H1 (cell line): ENCODE measurements around the gene WDR5. TPM values are rescaled to one million over a fixed set of nuclear protein-coding genes. Genes with fewer than 3 reads are reported as not detected.

Experiments
- CTCF ChIA-PET: fragments of 300-600 bp; sonication (Branson Sonifier 250); formaldehyde crosslinking; loops from one replicate; lab custom pipeline; 2021; ENCODE audit not compliant: partially characterized antibody; lab: Charles Lee
- POLR2A ChIA-PET: fragments of 300-600 bp; sonication (Branson Sonifier 250); formaldehyde crosslinking; loops from one replicate; lab custom pipeline; 2021; ENCODE audit warnings: inconsistent platforms; ENCODE audit not compliant: partially characterized antibody; lab: Charles Lee
- DNase-seq, 2 experiments: peaks; one replicate each; pipeline versions ENCODE4 v3.0.0 to v3.0.0-alpha.2; 2010 to 2022; ENCODE audit warnings: low spot score in 2 of 2, low read depth in 1 of 2, mixed read lengths in 1 of 2
- FAIRE-seq: peaks from 2 replicates; lab custom pipeline; 2011; peaks lifted over from hg19 to GRCh38; lab: Jason Lieb, UNC
- H2AFZ ChIP-seq: 2 replicates; pipeline ENCODE4 v1.8.1; 2012; ENCODE audit warnings: low read length, inconsistent platforms
- H2AK5ac ChIP-seq: 2 replicates; pipeline ENCODE4 v1.6.1; 2013; ENCODE audit warnings: low read depth, low read length
- H2BK120ac ChIP-seq: replicated peaks from 2 replicates; pipeline ENCODE3; 2013; ENCODE audit warnings: low read depth, low read length, inconsistent platforms
- H2BK12ac ChIP-seq: 2 replicates; pipeline ENCODE4 v1.6.1; 2013; ENCODE audit warnings: low read depth, low read length
- H2BK15ac ChIP-seq: 2 replicates; pipeline ENCODE4 v1.6.1; 2013; ENCODE audit warnings: low read length
- H2BK20ac ChIP-seq: 2 replicates; pipeline ENCODE4 v1.6.1; 2013; ENCODE audit warnings: low read length
- H2BK5ac ChIP-seq: 2 replicates; pipeline ENCODE4 v1.6.1; 2013; ENCODE audit warnings: low read depth, low read length
- H3K14ac ChIP-seq: 2 replicates; pipeline ENCODE4 v1.6.1; 2013; ENCODE audit warnings: inconsistent platforms; ENCODE audit not compliant: insufficient read length
- H3K18ac ChIP-seq: 2 replicates; pipeline ENCODE4 v1.6.1; 2013; ENCODE audit warnings: low read length; ENCODE audit errors: extremely low read depth
- H3K23ac ChIP-seq: 2 replicates; pipeline ENCODE4 v1.6.1; 2013; ENCODE audit warnings: inconsistent platforms; ENCODE audit not compliant: insufficient read length
- H3K23me2 ChIP-seq: 2 replicates; pipeline ENCODE4 v1.6.1; 2013; ENCODE audit warnings: low read depth, low read length
- H3K27ac ChIP-seq: 2 replicates; pipeline ENCODE4 v1.6.1; 2011; ENCODE audit warnings: low read depth, low read length, inconsistent platforms
- H3K27me3 ChIP-seq, 4 experiments: replicated peaks in 1 of 4; 1 replicate in 1 of 4; 2 replicates in 3 of 4; pipeline versions ENCODE4 v1.6.1 to v1.8.1; 2011 to 2013; ENCODE audit warnings: low read length in 3 of 4, mild to moderate bottlenecking in 3 of 4, inconsistent platforms in 2 of 4, mixed read lengths in 2 of 4, moderate library complexity in 1 of 4; ENCODE audit not compliant: control insufficient read depth in 3 of 4, insufficient read depth in 3 of 4; ENCODE audit errors: extremely low read depth in 1 of 4
- H3K36me3 ChIP-seq, 4 experiments: 2 replicates each; pipeline versions ENCODE4 v1.6.1 to v1.8.1; 2011 to 2013; ENCODE audit warnings: mild to moderate bottlenecking in 4 of 4, low read length in 3 of 4, moderate library complexity in 2 of 4, control low read depth in 1 of 4, inconsistent platforms in 1 of 4; ENCODE audit not compliant: insufficient read depth in 4 of 4, control insufficient read depth in 2 of 4
- H3K4ac ChIP-seq: replicated peaks from 2 replicates; pipeline ENCODE3; 2013; ENCODE audit warnings: low read length, low read depth, mixed read lengths, inconsistent platforms; ENCODE audit not compliant: insufficient read length
- H3K4me1 ChIP-seq, 4 experiments: replicated peaks in 1 of 4; 1 replicate in 1 of 4; 2 replicates in 3 of 4; pipeline versions ENCODE4 v1.6.1 to v1.8.1; 2011 to 2013; ENCODE audit warnings: low read length in 3 of 4, inconsistent platforms in 2 of 4, mixed read lengths in 1 of 4; ENCODE audit not compliant: insufficient read depth in 4 of 4, control insufficient read depth in 3 of 4
- H3K4me2 ChIP-seq, 2 experiments: 2 replicates each; pipeline versions ENCODE4 v1.6.1 to v1.8.1; 2011 to 2013; ENCODE audit warnings: low read depth in 2 of 2, low read length in 2 of 2, control low read depth in 1 of 2, inconsistent platforms in 1 of 2, mild to moderate bottlenecking in 1 of 2; ENCODE audit not compliant: insufficient read depth in 1 of 2
- H3K4me3 ChIP-seq, 4 experiments: fragments of 200-600, 300-600 bp in 1 of 4; sonication (generic), shearing (Covaris generic), sonication (Bioruptor Twin) in 1 of 4; 2 replicates each; pipeline versions ENCODE4 v1.5.1 to v1.8.1; 2011 to 2016; ENCODE audit warnings: low read length in 4 of 4, low read depth in 3 of 4, control low read depth in 2 of 4, inconsistent platforms in 2 of 4, mild to moderate bottlenecking in 2 of 4, mixed read lengths in 1 of 4, moderate library complexity in 1 of 4; ENCODE audit not compliant: insufficient read depth in 2 of 4; ENCODE audit errors: extremely low read depth in 1 of 4
- H3K56ac ChIP-seq: replicated peaks from 2 replicates; pipeline ENCODE3; 2013; ENCODE audit warnings: low read depth, mild to moderate bottlenecking, mixed read lengths, low read length, inconsistent platforms; ENCODE audit not compliant: insufficient read length
- H3K79me1 ChIP-seq: 2 replicates; pipeline ENCODE4 v1.6.1; 2013; ENCODE audit warnings: low read depth, low read length, control low read depth
- H3K79me2 ChIP-seq, 2 experiments: 2 replicates each; pipeline versions ENCODE4 v1.6.1 to v1.8.1; 2012 to 2013; ENCODE audit warnings: low read length in 2 of 2, mild to moderate bottlenecking in 2 of 2, inconsistent platforms in 1 of 2; ENCODE audit not compliant: insufficient read depth in 2 of 2, control insufficient read depth in 1 of 2
- H3K9ac ChIP-seq, 4 experiments: replicated peaks in 1 of 4; 1 replicate in 1 of 4; 2 replicates in 3 of 4; pipeline versions ENCODE4 v1.6.1 to v1.8.1; 2011 to 2013; ENCODE audit warnings: low read depth in 3 of 4, low read length in 3 of 4, control low read depth in 2 of 4, mild to moderate bottlenecking in 2 of 4, moderate library complexity in 2 of 4, inconsistent platforms in 1 of 4; ENCODE audit errors: extremely low read depth in 1 of 4
- H3K9me3 ChIP-seq, 2 experiments: 2 replicates each; pipeline versions ENCODE4 v1.6.1 to v1.8.1; 2012 to 2013; ENCODE audit warnings: mild to moderate bottlenecking in 2 of 2, moderate library complexity in 2 of 2, control low read depth in 1 of 2, inconsistent platforms in 1 of 2, low read depth in 1 of 2, low read length in 1 of 2, mixed read lengths in 1 of 2; ENCODE audit not compliant: insufficient read depth in 2 of 2
- H4K20me1 ChIP-seq, 2 experiments: replicated peaks in 1 of 2; 2 replicates each; pipeline versions ENCODE3 to v1.8.1; 2011 to 2013; ENCODE audit warnings: inconsistent platforms in 2 of 2, low read length in 2 of 2, mild to moderate bottlenecking in 1 of 2; ENCODE audit not compliant: insufficient read depth in 2 of 2, control insufficient read depth in 1 of 2
- H4K5ac ChIP-seq: 2 replicates; pipeline ENCODE4 v1.6.1; 2013; ENCODE audit warnings: low read length, low read depth, mixed read lengths, inconsistent platforms; ENCODE audit not compliant: insufficient read length
- H4K8ac ChIP-seq: 2 replicates; pipeline ENCODE4 v1.8.0; 2013; ENCODE audit warnings: mild to moderate bottlenecking, moderate library complexity, low read length, inconsistent platforms; ENCODE audit not compliant: insufficient read depth; ENCODE audit errors: extremely low read depth
- H4K91ac ChIP-seq: replicated peaks from 2 replicates; pipeline ENCODE3; 2013; ENCODE audit warnings: low read length, mixed read lengths, inconsistent platforms; ENCODE audit not compliant: insufficient read length
- CBX5 ChIP-seq: fragments of 300-800, 300-1000 bp; sonication (generic); IDR thresholded peaks from 2 replicates; pipeline ENCODE4 v1.7.1; 2016; ENCODE audit warnings: antibody characterized with exemption, low read length, low read depth
- MAX ChIP-seq: IDR thresholded peaks from 2 replicates; pipeline ENCODE4 v1.6.1; 2012; ENCODE audit warnings: inconsistent platforms
- NANOG ChIP-seq: IDR thresholded peaks from 2 replicates; pipeline ENCODE4 v1.6.1; 2011; ENCODE audit warnings: low read length, low read depth, mild to moderate bottlenecking, inconsistent platforms; ENCODE audit not compliant: insufficient read depth, poor library complexity, severe bottlenecking
- WGBS, 2 experiments: shearing (Covaris generic) in 1 of 2; methylation state at CpG; one replicate each; pipeline versions ENCODE4 v1.1.6 to v1.1.7; 2013 to 2015; ENCODE audit warnings: low lambda C conversion rate in 2 of 2, mixed read lengths in 2 of 2, inconsistent platforms in 1 of 2, low coverage in 1 of 2, missing lambda C conversion rate in 1 of 2; ENCODE audit not compliant: insufficient replicate concordance in 2 of 2, insufficient coverage in 1 of 2, insufficient read length in 1 of 2; ENCODE audit errors: extremely low coverage in 1 of 2, missing lambda C conversion rate in 1 of 2; 5-methylcytosine and 5-hydroxymethylcytosine counted together
- polyA plus RNA-seq, 7 experiments: library from polyadenylated mRNA; depleted of rRNA in 3 of 7; stranded (reverse) in 5 of 7; unstranded in 2 of 7; fragments of >200 nt in 5 of 7; fragments of 200-250 nt in 2 of 7; gene quantifications; 1 replicate in 5 of 7; 2 replicates in 1 of 7; 4 replicates in 1 of 7; pipeline versions ENCODE4 v1.2.1 to v1.2.3, GENCODE V29; 2011 to 2013; ENCODE audit warnings: missing spikeins in 2 of 7, mixed read lengths in 2 of 7
- total RNA-seq: library from RNA; stranded (reverse); fragmentation: NEBNext Ultra II Directional; extraction: Animal tissue kit (Norgen Biotek cat#: 25700); gene quantifications from 2 replicates; pipeline ENCODE4 v1.2.1, GENCODE V29; 2021

The WDR5 gene
- total and polyA plus RNA-seq, 2 of the 8 experiments (the other 6 are each of a cell fraction or from before 2014, with no cell fraction given), result 38.4 to 68.1 TPM

GRCh38 chr9:134165357-134166315 is 29.8 kb downstream of the WDR5 start:
- POLR2A ChIA-PET, result interaction anchor here (1.3 kb wide), 1 partner anchor 31 kb away, joined by 3 read pairs; no protein-coding TSS in a partner anchor
- CTCF ChIA-PET, result interaction anchor here (1.0 kb wide), 1 partner anchor 61 kb away, joined by 3 read pairs; no protein-coding TSS in a partner anchor
- FAIRE-seq, result no peak

More at GRCh38 chr9:134165357-134166315, 29.8 kb downstream of the WDR5 start:
- no peaks in the 10 kb centered on the region for H3K36me3 ChIP-seq
- peak overlapping the region; percentile 14 for H2BK15ac ChIP-seq
- peak overlapping the region; percentile 100 for H3K4ac ChIP-seq
- no peak overlapping the region for H3K27ac ChIP-seq
- DNase-seq, result no peak
- no peaks in the 10 kb centered on the region for H3K79me2 ChIP-seq
- H3K4me2 ChIP-seq, result no peak overlapping the region; a peak in 1 of 4 replicates
- H3K23ac ChIP-seq, result no peak overlapping the region
- peaks cover 0 to 9% (median 7%) of the 10 kb centered on the region in 4 experiments; a peak in 5 of 7 replicates for H3K4me1 ChIP-seq
- peaks cover 0 to 2% of the 10 kb centered on the region in 2 experiments for H4K20me1 ChIP-seq
- peak overlapping the region; percentile 52 for H3K56ac ChIP-seq
- no peak overlapping the region for H4K5ac ChIP-seq
- peak overlapping the region; percentile 38 for H2BK120ac ChIP-seq
- no peak overlapping the region for H2BK20ac ChIP-seq
- H3K4me3 ChIP-seq, result 0 out of 8 replicates have a peak overlapping the region, but pooled peaks of 1 of the 4 experiments have one; percentile 1
- peak overlapping the region; percentile 11; the same call in 1 of the 2 replicates for H2BK5ac ChIP-seq
- H4K8ac ChIP-seq, result peak overlapping the region; percentile 72; the same call in 1 of the 2 replicates
- peaks cover 0 to 6% of the 10 kb centered on the region in 2 experiments; a peak in 3 of 4 replicates for H3K9me3 ChIP-seq
- 0 out of 2 replicates have a peak, but pooled peaks cover 2% of the 10 kb centered on the region for H3K79me1 ChIP-seq
- TF ChIP-seq CBX5, result no peak
- no peak for TF ChIP-seq NANOG
- peak; percentile 76; the same call in 1 of the 2 replicates for TF ChIP-seq MAX
- peaks cover 6% of the 10 kb centered on the region for H3K23me2 ChIP-seq
- WGBS, 2 experiments, result 44% methylated on average over 29 of the region's 29 CpGs; no CpG with 5 or more reads in 1 of the 2 experiments
- no peak overlapping the region for H3K14ac ChIP-seq
- H4K91ac ChIP-seq, result peak overlapping the region; percentile 100
- no peak overlapping the region for H3K18ac ChIP-seq
- no peaks in the 10 kb centered on the region for H3K27me3 ChIP-seq
- H2AK5ac ChIP-seq, result peak overlapping the region; percentile 68; the same call in 1 of the 2 replicates
- H2BK12ac ChIP-seq, result peak overlapping the region; percentile 28; the same call in 1 of the 2 replicates
- H2AFZ ChIP-seq, result no peak overlapping the region; the same call in none of the 2 replicates
- no peak overlapping the region for H3K9ac ChIP-seq
